HAP-1 (cell line): ENCODE measurements around the gene FBXO34.

ENCODE experiments used
- DNase-seq, 2 experiments: peaks; one replicate each; pipeline ENCODE4 v3.0.0-alpha.2; 2016 to 2020; ENCODE audit warnings: low spot score in 2 of 2
- H3K27me3 ChIP-seq: fragments of 250-450 bp; sonication (Bioruptor Pico); 2 replicates; pipeline ENCODE4 v1.5.1; 2020; ENCODE audit warnings: low read depth, mild to moderate bottlenecking, moderate library complexity
- H3K36me3 ChIP-seq: fragments of 250-450 bp; sonication (Bioruptor Pico); replicated peaks from 2 replicates; pipeline ENCODE4 v1.5.1; 2020; ENCODE audit warnings: mild to moderate bottlenecking
- H3K4me1 ChIP-seq: fragments of 250-450 bp; sonication (Bioruptor Pico); 2 replicates; pipeline ENCODE4 v1.5.1; 2020; ENCODE audit warnings: mild to moderate bottlenecking
- H3K4me3 ChIP-seq: fragments of 250-450 bp; sonication (Bioruptor Pico); 2 replicates; pipeline ENCODE4 v1.5.1; 2020; ENCODE audit warnings: mild to moderate bottlenecking, moderate library complexity
- H3K9me3 ChIP-seq: fragments of 250-450 bp; sonication (Bioruptor Pico); 2 replicates; pipeline ENCODE4 v1.5.1; 2020; ENCODE audit warnings: mild to moderate bottlenecking, moderate library complexity
- in situ Hi-C: fragments of 300-500 bp; cut with MboI; formaldehyde crosslinking; loops from 3 replicates; pipeline ENCODE4 v1.14.3; 2020; ENCODE audit warnings: low sequenced_read_pairs, inconsistent platforms, mixed read lengths

The FBXO34 gene

DNA sequence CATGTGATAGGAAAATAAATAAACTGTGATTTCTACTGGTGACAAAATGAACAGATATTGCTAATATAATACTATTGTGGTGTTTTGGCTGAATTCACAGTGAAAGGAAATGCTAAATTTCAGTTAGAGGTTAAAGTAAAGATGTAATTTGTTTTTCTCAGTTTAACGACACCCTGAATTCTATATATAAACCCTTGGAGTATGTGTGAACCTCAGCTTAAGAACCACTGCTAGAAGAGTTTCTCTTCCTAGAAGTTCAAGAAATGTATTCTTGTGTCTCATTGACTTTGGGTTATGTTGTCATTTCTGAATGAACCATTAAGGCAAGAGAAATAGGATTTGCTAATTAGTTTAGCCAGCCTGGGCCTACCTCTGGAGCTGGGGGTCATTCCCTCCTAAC is 8.2 kb downstream of the FBXO34 start:
- in situ Hi-C loops = no loop called here
- Histone ChIP-seq H3K4me3 (no peak overlapping the region), H3K4me1 (peaks cover 9% of the 10 kb centered on the region), H3K27me3 (no peaks in the 10 kb centered on the region), H3K36me3 (no peaks in the 10 kb centered on the region), H3K9me3 (no peaks in the 10 kb centered on the region)
- no peak for DNase-seq

DNA sequence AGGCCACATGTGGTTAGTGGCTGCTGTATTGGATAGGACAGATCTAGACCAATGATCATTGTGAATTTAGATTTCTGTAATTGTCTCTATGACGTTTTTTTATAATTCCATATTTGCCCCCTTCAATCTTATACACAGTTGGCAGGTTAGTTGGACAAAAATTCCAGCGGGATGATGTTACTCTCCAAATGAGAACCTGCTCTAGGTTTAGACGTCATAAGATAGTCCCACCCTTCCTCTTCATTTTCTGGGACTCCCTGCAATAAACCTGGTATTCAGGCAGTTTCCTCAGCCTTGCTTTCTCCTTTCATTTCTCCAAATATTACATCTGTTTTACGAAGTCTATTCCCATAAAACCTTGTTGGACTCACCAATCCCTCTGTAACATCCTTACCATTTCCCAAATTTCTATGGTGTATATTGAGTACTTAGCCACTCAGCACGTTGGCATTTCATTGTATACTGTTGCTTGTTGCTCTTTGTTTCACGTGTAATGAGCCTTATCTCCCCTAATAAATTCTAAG is 10.2 kb downstream of the FBXO34 start:
- in situ Hi-C loops = no loop called here
- no peak for DNase-seq
- no peaks in the 10 kb centered on the region for H3K36me3 ChIP-seq
- no peaks in the 10 kb centered on the region for H3K9me3 ChIP-seq
- no peaks in the 10 kb centered on the region for H3K4me1 ChIP-seq
- no peaks in the 10 kb centered on the region for H3K27me3 ChIP-seq
- no peak overlapping the region for H3K4me3 ChIP-seq

DNA sequence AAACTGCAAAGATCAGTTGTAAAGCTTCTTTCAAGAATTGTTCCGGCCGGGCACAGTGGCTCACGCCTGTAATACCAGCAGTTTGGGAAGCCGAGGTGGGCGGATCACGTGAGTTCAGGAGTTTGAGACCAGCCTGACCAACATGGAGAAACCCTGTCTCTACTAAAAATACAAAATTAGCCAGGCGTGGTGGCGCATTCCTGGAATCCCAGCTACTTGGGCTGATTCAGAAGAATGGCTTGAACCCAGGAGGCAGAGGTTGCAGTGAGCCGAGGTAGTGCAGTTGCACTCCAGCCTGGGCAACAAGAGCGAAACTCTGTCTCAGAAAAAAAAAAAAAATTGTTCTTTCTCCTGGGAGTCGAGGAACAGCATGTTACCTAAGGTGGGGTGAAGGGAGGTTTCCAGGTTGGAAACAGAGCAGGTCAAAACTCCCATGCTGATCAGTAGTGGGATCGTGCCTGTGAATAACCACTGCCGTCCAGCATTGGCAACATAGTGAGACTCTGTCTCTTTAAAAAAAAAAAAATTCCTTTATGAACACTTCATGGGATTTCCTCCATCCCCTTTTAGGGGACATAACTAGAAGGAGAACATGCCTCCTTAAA is 13.9 kb downstream of the FBXO34 start:
- no peak overlapping the region for H3K4me3 ChIP-seq
- H3K36me3 ChIP-seq = no peaks in the 10 kb centered on the region
- no peaks in the 10 kb centered on the region for H3K27me3 ChIP-seq
- no peaks in the 10 kb centered on the region for H3K9me3 ChIP-seq
- in situ Hi-C loops = no loop called here
- no peak for DNase-seq
- H3K4me1 ChIP-seq = no peaks in the 10 kb centered on the region

DNA sequence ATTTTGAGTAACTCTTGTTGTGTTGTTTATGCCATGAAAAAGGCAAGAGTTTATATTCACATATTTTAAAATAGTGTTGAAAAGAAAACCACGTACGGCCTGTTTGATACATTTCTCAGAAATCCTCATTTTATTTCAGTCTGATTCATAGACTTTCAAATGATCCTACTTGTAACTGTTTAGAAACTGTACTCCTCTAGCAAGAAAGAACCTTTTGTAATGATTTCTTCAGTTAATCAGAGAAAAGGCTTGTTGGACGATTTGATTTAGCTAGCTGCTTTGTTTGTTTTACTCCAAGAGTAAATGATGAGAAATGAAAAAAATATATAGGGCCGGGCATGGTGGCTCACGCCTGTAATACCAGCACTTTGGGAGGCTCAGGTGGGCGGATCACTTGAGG is 17.2 kb downstream of the FBXO34 start:
- no peak for DNase-seq
- Histone ChIP-seq H3K36me3 (no peaks in the 10 kb centered on the region), H3K4me1 (no peaks in the 10 kb centered on the region), H3K27me3 (no peaks in the 10 kb centered on the region), H3K9me3 (no peaks in the 10 kb centered on the region), H3K4me3 (no peak overlapping the region)
- in situ Hi-C loops = no loop called here

DNA sequence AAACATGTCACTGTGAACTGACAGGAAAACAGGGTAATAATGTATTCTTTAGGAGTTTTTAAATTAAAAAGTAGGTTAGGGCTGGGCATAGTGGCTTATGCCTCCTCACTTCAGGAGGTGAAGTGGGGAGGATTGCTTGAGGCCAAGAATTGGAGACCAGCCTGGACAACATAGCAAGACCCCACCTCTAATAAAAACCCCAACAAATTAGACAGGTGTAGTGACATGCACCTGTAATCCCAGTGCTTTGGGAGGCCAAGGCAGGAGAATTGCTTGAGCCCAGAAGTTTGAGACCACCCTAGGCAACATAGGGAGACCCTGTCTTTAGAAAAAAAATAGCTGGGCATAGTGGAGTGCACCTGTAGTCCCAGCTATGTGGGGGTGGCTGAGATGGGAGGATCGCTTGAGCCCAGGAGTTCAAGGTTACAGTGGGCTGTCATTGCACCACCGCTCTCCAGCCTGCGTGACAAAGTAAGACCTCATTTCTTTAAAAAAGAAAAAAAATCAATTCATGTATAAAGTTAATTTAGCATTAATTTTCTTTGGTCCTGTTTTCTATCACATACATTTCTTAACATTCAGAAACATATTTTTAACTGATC is 20.4 kb downstream of the FBXO34 start:
- Histone ChIP-seq H3K9me3 (no peaks in the 10 kb centered on the region), H3K4me3 (no peak overlapping the region), H3K27me3 (no peaks in the 10 kb centered on the region), H3K4me1 (no peaks in the 10 kb centered on the region), H3K36me3 (no peaks in the 10 kb centered on the region)
- in situ Hi-C loops = no loop called here
- no peak for DNase-seq

DNA sequence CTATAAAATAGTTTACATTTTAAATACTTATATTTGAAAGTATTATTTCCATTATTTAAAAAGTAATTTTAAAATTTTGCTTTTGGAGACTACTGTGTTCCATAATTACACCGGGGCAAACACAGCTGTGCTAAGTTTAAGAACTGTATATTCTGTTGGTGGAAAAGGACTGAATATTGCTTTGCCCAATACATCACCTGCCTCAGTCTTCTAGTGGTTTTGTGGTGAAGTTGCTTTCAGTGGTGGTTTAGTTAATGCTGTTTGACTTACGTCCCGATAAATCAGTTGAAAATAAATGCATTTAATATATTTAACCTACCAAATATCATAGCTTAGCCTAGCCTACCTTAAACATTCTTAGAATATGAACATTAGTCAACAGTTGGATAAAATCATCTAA is 23.4 kb downstream of the FBXO34 start:
- Histone ChIP-seq H3K9me3 (no peaks in the 10 kb centered on the region), H3K4me3 (no peak overlapping the region), H3K36me3 (no peaks in the 10 kb centered on the region), H3K27me3 (no peaks in the 10 kb centered on the region), H3K4me1 (no peaks in the 10 kb centered on the region)
- DNase-seq = no peak
- in situ Hi-C loops = no loop called here

DNA sequence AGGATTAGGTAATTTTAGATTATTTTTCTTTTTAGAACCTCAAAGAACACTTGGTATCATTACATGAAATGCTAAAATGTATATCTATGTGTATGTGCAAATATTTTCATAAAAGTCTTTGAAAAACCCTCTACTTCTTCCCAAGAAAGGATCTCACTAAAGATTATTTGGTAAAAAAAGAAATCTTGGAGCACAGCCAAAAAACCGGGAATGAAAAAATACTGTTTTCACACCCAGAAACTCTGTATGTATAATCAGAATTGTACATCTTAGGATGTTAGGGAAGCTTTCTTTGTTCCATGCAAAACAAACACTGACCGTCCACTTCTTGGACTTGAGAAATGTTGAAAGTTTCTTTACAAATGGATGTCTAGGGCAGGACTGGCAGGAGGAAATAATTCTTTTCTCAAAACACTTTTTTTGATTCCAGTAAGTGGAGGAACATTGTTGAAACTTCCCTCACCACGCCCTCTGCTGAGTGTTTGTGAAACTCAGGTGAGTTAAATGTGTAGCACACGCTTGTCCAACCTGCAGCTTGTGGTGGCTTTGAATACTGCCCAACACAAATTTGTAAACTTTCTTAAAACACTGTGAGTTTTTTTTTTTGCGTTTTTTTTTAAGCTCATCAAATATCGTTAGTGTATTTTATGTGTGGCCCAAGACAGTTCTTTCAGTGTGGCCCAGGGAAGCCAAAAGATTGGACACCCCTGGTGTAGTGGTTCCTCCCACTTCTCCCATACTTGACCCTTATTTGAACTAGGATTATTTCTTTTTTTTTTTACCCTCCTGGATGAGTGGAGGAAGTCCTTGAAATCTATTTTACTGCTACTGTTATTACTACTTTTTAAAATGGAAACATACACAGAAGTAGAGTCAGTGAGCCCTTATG is 26.6 kb downstream of the FBXO34 start:
- Histone ChIP-seq H3K4me1 (peaks cover 7% of the 10 kb centered on the region; the same call in 1 of the 2 replicates), H3K9me3 (no peaks in the 10 kb centered on the region), H3K27me3 (no peaks in the 10 kb centered on the region), H3K36me3 (no peaks in the 10 kb centered on the region), H3K4me3 (no peak overlapping the region)
- in situ Hi-C loops = no loop called here
- DNase-seq = no peak

DNA sequence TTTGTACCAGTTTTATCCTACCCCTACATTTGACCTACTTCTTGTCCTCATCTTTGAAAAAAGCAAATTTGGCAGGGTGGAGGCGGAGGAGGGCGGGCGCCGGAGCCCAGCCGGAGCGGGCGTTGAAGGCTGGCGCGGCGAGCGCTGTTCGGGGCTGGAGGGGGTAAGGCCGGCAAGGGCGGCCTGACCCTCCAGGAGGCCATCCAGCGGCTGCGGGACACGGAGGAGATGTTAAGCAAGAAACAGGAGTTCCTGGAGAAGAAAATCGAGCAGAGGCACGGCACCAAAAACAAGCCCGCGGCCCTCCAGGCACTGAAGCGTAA is 27.2 kb downstream of the FBXO34 start:
- Histone ChIP-seq H3K36me3 (no peaks in the 10 kb centered on the region), H3K9me3 (no peaks in the 10 kb centered on the region), H3K4me1 (peaks cover 7% of the 10 kb centered on the region; the same call in 1 of the 2 replicates), H3K4me3 (no peak overlapping the region), H3K27me3 (no peaks in the 10 kb centered on the region)
- in situ Hi-C loops = no loop called here
- no peak for DNase-seq

DNA sequence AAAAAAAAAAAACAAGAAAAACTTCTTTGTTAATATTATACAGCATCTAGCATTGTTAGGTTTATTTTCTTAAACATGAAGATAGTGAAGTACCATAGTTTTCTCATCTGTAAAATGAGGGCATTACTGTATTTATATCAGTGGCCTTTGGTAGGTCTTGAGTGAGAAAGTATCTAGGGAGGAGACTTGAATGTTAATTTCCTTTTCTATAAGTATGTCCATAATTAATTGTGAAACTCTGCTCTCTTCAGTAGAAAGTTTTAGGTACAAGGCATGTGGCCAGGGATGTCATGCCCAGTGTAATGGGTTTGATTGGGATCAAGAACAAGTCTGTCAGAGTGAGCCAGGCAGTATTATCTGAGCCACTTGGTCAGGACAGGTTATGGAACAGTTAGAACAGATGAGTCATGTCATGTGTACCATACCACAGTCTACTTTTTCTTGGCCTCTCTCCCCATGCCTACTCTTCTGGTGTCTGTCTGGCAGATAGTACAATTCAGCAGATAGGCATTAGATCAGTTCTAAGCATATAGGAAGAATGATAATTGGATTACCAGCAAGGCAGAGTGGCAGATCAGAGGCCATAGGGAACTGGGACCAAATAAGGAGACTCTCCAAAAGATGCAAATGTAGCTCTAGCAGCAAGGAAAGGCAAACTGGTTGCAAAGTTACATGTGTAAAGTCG is 30.4 kb downstream of the FBXO34 start:
- H3K9me3 ChIP-seq = no peaks in the 10 kb centered on the region
- DNase-seq = no peak
- H3K4me3 ChIP-seq = no peak overlapping the region
- in situ Hi-C loops = no loop called here
- H3K27me3 ChIP-seq = no peaks in the 10 kb centered on the region
- H3K36me3 ChIP-seq = no peaks in the 10 kb centered on the region
- peaks cover 17% of the 10 kb centered on the region for H3K4me1 ChIP-seq

DNA sequence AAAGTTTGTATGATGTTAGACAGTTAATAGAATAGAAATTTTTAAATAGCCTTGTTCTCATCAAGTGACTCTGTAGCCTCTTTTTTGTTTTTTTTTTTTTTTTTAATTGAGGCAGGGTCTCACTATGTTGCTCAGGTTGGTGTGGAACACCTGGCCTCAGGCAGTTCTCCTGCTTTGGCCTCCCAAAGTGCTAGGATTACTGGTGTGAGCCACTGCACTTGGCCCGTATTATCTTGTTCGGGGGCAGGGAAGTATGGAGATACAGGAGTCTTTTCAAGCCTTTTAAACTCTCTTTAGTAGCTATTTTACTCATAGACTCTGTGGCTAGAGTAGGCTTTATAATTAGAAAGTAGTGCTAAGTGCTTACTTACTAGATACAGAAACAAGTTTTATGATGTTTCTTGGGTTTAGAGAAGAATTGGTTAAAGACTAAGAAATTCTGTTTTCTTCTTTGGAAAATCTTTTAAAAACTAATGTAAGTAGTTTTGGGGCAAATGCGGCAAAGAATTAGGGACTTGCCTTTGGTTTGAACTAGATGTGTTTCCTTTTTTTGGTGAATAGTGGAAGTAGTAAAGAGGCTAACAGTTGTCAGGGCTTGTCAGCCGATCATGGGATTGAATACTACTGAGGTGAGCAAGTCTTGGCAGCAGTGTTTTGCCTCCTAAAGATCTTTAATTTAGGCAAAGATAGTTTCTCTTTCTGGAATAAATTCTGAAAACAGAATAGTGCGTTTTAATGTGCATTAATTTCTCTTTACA is 31.3 kb downstream of the FBXO34 start:
- Histone ChIP-seq H3K4me3 (no peak overlapping the region), H3K9me3 (no peaks in the 10 kb centered on the region), H3K27me3 (no peaks in the 10 kb centered on the region), H3K4me1 (peaks cover 21% of the 10 kb centered on the region), H3K36me3 (no peaks in the 10 kb centered on the region)
- in situ Hi-C loops = no loop called here
- DNase-seq = no peak

DNA sequence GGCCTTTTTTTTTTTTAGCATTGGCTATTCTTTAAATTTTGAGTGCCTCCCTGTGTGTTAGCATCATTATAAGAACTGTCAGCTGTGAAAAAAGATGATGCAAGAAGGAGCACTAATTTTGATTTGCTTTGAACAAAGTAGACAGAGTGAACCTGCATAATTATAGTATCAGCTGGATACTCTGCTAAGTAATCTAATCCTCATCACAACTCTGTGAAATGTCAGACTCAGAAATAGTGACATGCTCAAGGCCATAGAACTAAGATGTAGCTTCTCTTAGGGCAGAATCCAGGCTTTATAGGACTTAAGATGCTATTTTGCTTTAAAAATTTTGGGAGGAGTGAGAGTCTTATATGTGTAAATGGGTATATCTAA is 31.9 kb downstream of the FBXO34 start:
- in situ Hi-C loops = no loop called here
- peaks cover 22% of the 10 kb centered on the region for H3K4me1 ChIP-seq
- H3K9me3 ChIP-seq = no peaks in the 10 kb centered on the region
- no peaks in the 10 kb centered on the region for H3K36me3 ChIP-seq
- H3K4me3 ChIP-seq = no peak overlapping the region
- DNase-seq = no peak
- H3K27me3 ChIP-seq = no peaks in the 10 kb centered on the region

DNA sequence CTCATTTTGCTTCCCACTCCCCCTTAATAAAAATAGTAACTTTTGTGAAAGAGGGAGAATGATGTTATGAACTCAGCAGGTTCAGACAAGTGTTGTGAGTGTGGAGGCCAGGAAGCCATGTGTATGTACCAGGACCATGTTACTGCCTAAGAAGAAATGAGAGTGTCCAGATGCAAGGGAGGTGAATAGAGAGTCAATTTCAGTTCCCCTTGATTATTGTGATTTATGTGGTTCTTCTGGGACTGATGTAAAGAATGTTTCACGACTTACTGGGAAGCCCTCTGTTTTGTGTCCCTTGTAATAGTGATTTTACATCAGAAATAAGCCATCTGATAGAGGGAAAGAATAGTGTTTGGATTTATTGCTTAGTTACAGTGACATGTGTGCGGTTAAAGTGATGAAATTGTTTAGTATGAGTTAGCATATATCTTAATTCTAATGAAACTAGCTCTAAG is 32.5 kb downstream of the FBXO34 start:
- in situ Hi-C loops = no loop called here
- H3K4me1 ChIP-seq = peaks cover 22% of the 10 kb centered on the region
- H3K36me3 ChIP-seq = no peaks in the 10 kb centered on the region
- H3K4me3 ChIP-seq = no peak overlapping the region
- H3K27me3 ChIP-seq = no peaks in the 10 kb centered on the region
- DNase-seq = peak in 1 of 2 experiments; percentile 21
- H3K9me3 ChIP-seq = no peaks in the 10 kb centered on the region

DNA sequence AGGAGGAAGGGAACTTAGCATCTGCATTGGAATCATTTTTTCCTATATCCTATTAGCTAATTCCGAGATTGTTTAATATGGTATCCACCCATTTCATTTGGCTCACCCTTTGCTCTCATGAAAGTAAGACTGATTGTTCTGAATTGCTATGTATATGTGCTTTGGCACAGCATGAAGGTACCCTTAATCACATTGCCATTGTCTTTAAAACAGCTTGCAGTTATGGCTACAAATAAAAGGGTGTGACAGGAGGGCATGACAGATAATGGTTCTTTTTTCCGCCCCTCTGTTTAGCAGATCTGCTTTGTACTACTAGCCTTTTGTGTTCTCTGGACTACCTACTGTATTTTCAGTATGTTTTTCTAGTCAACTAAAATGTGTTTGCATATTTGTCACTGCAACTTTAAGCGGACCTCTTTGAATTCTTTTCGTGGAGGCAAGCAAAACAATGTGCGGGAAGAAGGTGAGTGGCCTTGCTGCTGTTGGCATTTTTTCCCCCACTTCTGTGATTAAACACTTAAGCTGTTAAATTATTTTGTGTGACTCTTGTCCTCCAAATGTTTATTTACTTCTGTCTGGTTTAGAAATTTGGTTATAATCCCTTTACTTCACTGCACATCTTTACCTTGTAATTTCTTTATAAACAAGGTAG is 35.8 kb downstream of the FBXO34 start:
- Histone ChIP-seq H3K4me3 (no peak overlapping the region), H3K4me1 (peaks cover 18% of the 10 kb centered on the region), H3K27me3 (no peaks in the 10 kb centered on the region), H3K9me3 (peaks cover 5% of the 10 kb centered on the region), H3K36me3 (no peaks in the 10 kb centered on the region)
- peak; percentile 26 to 81 for DNase-seq
- in situ Hi-C loops = no loop called here
